H9 (cell line): ENCODE data around the gene PRR5L. TPM values are rescaled to one million over a fixed set of nuclear protein-coding genes. Genes with fewer than 3 reads are reported as not detected.

Experiments used
- DNase-seq: peaks from one replicate; pipeline ENCODE4 v3.0.0-alpha.2; 2017
- H2AFZ ChIP-seq: one replicate; pipeline ENCODE4 v1.6.1; 2013; ENCODE audit warnings: mild to moderate bottlenecking, low read length, control low read depth, moderate library complexity
- H2AK5ac ChIP-seq: 2 replicates; pipeline ENCODE4 v1.6.1; 2013; ENCODE audit warnings: low read length, control low read depth, mixed read lengths; ENCODE audit not compliant: insufficient read length
- H2BK120ac ChIP-seq: one replicate; pipeline ENCODE4 v1.6.1; 2013; ENCODE audit warnings: low read depth, mild to moderate bottlenecking, low read length, control low read depth, inconsistent platforms; ENCODE audit not compliant: poor library complexity, severe bottlenecking
- H2BK12ac ChIP-seq: 2 replicates; pipeline ENCODE4 v1.6.1; 2013; ENCODE audit warnings: low read length, control low read depth, mixed read lengths, low read depth; ENCODE audit not compliant: insufficient read length
- H2BK15ac ChIP-seq: 2 replicates; pipeline ENCODE4 v1.6.1; 2013; ENCODE audit warnings: low read depth, low read length, control low read depth
- H2BK20ac ChIP-seq: one replicate; pipeline ENCODE4 v1.6.1; 2013; ENCODE audit warnings: low read depth, mild to moderate bottlenecking, low read length, control low read depth, inconsistent platforms; ENCODE audit not compliant: poor library complexity, severe bottlenecking
- H2BK5ac ChIP-seq: 2 replicates; pipeline ENCODE4 v1.6.1; 2013; ENCODE audit warnings: low read length, control low read depth, mixed read lengths; ENCODE audit not compliant: insufficient read length
- H3K14ac ChIP-seq: 2 replicates; pipeline ENCODE4 v1.6.1; 2013; ENCODE audit warnings: low read length, control low read depth; ENCODE audit not compliant: insufficient read depth
- H3K18ac ChIP-seq: 2 replicates; pipeline ENCODE4 v1.6.1; 2013; ENCODE audit warnings: low read depth, mild to moderate bottlenecking, mixed read lengths, low read length, control low read depth; ENCODE audit not compliant: insufficient read length
- H3K23ac ChIP-seq: 2 replicates; pipeline ENCODE4 v1.6.1; 2013; ENCODE audit warnings: low read length, control low read depth, mixed read lengths, low read depth; ENCODE audit not compliant: insufficient read length
- H3K23me2 ChIP-seq: 2 replicates; pipeline ENCODE4 v1.6.1; 2013; ENCODE audit warnings: low read depth, mild to moderate bottlenecking, mixed read lengths, low read length, control low read depth; ENCODE audit not compliant: insufficient read length, poor library complexity, severe bottlenecking
- H3K27ac ChIP-seq: 2 replicates; pipeline ENCODE4 v1.5.1; 2013; ENCODE audit warnings: low read length, control low read depth, mixed read lengths, low read depth; ENCODE audit not compliant: insufficient read length
- H3K27me3 ChIP-seq: 2 replicates; pipeline ENCODE4 v1.6.1; 2013; ENCODE audit warnings: low read length, control low read depth, inconsistent platforms; ENCODE audit not compliant: insufficient read depth
- H3K4ac ChIP-seq: 2 replicates; pipeline ENCODE4 v1.6.1; 2013; ENCODE audit warnings: low read depth, mild to moderate bottlenecking, control low read depth, inconsistent platforms, low read length, moderate library complexity
- H3K4me1 ChIP-seq: 2 replicates; pipeline ENCODE4 v1.6.1; 2013; ENCODE audit warnings: low read length, control low read depth, inconsistent platforms; ENCODE audit not compliant: insufficient read depth
- H3K4me2 ChIP-seq: 2 replicates; pipeline ENCODE4 v1.6.1; 2013; ENCODE audit warnings: low read length, control low read depth, mixed read lengths; ENCODE audit not compliant: insufficient read length, insufficient read depth
- H3K56ac ChIP-seq: 2 replicates; pipeline ENCODE4 v1.6.1; 2013; ENCODE audit warnings: low read depth, mild to moderate bottlenecking, mixed read lengths, low read length, control low read depth; ENCODE audit not compliant: insufficient read length
- H3K79me1 ChIP-seq: 2 replicates; pipeline ENCODE4 v1.6.1; 2013; ENCODE audit warnings: low read depth, mild to moderate bottlenecking, moderate library complexity, low read length, control low read depth, inconsistent platforms; ENCODE audit not compliant: insufficient read depth, poor library complexity, severe bottlenecking
- H3K79me2 ChIP-seq: 2 replicates; pipeline ENCODE4 v1.6.1; 2013; ENCODE audit warnings: low read length, control low read depth, inconsistent platforms; ENCODE audit not compliant: insufficient read depth
- H3K9ac ChIP-seq: 2 replicates; pipeline ENCODE4 v1.6.1; 2013; ENCODE audit warnings: low read length, control low read depth, mixed read lengths; ENCODE audit not compliant: insufficient read length; ENCODE audit errors: extremely low read depth
- H3K9me3 ChIP-seq: one replicate; pipeline ENCODE4 v1.6.1; 2013; ENCODE audit warnings: low read depth, low read length, inconsistent platforms; ENCODE audit not compliant: control insufficient read depth
- H3T11ph ChIP-seq: one replicate; pipeline ENCODE4 v1.6.1; 2013; ENCODE audit warnings: mild to moderate bottlenecking, low read length, control low read depth, inconsistent platforms
- H4K20me1 ChIP-seq: one replicate; pipeline ENCODE4 v1.6.1; 2013; ENCODE audit not compliant: control insufficient read depth, insufficient read length, insufficient read depth
- H4K5ac ChIP-seq: 2 replicates; pipeline ENCODE4 v1.6.1; 2013; ENCODE audit warnings: low read depth, mild to moderate bottlenecking, mixed read lengths, low read length, control low read depth; ENCODE audit not compliant: insufficient read length
- H4K8ac ChIP-seq: replicated peaks from 2 replicates; pipeline ENCODE4 v1.6.1; 2013; ENCODE audit warnings: low read length, control low read depth, mixed read lengths, low read depth; ENCODE audit not compliant: insufficient read length
- H4K91ac ChIP-seq: 2 replicates; pipeline ENCODE4 v1.6.1; 2013; ENCODE audit warnings: low read depth, mild to moderate bottlenecking, moderate library complexity, mixed read lengths, low read length, control low read depth; ENCODE audit not compliant: insufficient read length
- H3K27ac Mint-ChIP-seq, 3 experiments: 2 replicates in 2 of 3; 3 replicates in 1 of 3; pipeline ENCODE4 v1.8.0; 2020 to 2021; ENCODE audit warnings: mixed read lengths in 3 of 3, mild to moderate bottlenecking in 1 of 3, moderate library complexity in 1 of 3
- H3K27me3 Mint-ChIP-seq: 2 replicates; pipeline ENCODE4 v1.8.0; 2021; ENCODE audit warnings: low read depth, mild to moderate bottlenecking, moderate library complexity, mixed read lengths
- H3K36me3 Mint-ChIP-seq, 3 experiments: 2 replicates in 2 of 3; 3 replicates in 1 of 3; pipeline ENCODE4 v1.8.0; 2020 to 2021; ENCODE audit warnings: low read depth in 3 of 3, mixed read lengths in 3 of 3; ENCODE audit not compliant: insufficient read depth in 1 of 3
- H3K4me1 Mint-ChIP-seq, 2 experiments: 2 replicates each; pipeline ENCODE4 v1.8.0; 2020; ENCODE audit warnings: mixed read lengths in 2 of 2
- H3K4me3 Mint-ChIP-seq, 2 experiments: 2 replicates in 1 of 2; 3 replicates in 1 of 2; pipeline ENCODE4 v1.8.0; 2020 to 2021; ENCODE audit warnings: mild to moderate bottlenecking in 2 of 2, mixed read lengths in 2 of 2, moderate library complexity in 1 of 2
- H3K9me3 Mint-ChIP-seq, 2 experiments: 2 replicates in 1 of 2; 3 replicates in 1 of 2; pipeline ENCODE4 v1.8.0; 2020; ENCODE audit warnings: mild to moderate bottlenecking in 2 of 2, mixed read lengths in 2 of 2, moderate library complexity in 1 of 2
- WGBS: extraction: QIAGEN DNeasy Blood & Tissue Kit; methylation state at CpG from one replicate; pipeline ENCODE4 v1.1.7; 2013; ENCODE audit warnings: missing lambda C conversion rate, low lambda C conversion rate, mixed read lengths; ENCODE audit not compliant: insufficient read length; ENCODE audit errors: extremely low coverage; 5-methylcytosine and 5-hydroxymethylcytosine counted together
- total RNA-seq: library from RNA; stranded (reverse); gene quantifications from 2 replicates; pipeline ENCODE4 v1.2.1, GENCODE V29; 2021
- TF ChIP-seq, protein P1 (sequence below): fragments of 200-600 bp; sonication (generic); conservative IDR thresholded peaks from 3 replicates; pipeline ENCODE4 v1.8.0; 2021; ENCODE audit warnings: antibody characterized with exemption, mild to moderate bottlenecking

The PRR5L gene
- total RNA-seq, 1 experiment from 2014 or later = 5.6 TPM

DNA sequence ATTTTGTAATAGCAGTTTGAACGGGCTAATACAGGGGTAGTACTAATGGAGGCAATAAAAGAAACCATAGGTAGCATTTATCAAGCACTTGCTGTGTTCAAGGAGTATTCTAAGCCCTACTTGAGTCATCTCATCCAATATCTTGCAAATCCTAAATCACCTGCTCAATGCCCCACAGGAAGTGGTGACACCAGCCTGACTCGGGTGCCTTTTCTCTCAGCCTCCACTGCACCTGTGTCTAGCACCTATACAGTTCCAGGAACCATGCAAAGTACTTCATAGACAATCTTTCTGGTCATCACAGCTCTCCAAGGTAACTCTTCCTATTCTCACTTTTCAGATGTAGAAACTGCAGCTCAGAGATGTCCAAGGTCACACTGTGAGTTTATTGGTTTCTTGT lies 98.0 kb downstream of the PRR5L start:
- Histone ChIP-seq H2BK120ac (no peak overlapping the region), H2AK5ac (no peak overlapping the region)
- no peaks in the 10 kb centered on the region; a peak in 1 of 4 replicates for H3K4me1 Mint-ChIP-seq

More for the DNA sequence above, 98.0 kb downstream of the PRR5L start:
- Histone ChIP-seq H3K4me2 (no peak overlapping the region), H3K27me3 (no peaks in the 10 kb centered on the region), H3K18ac (no peak overlapping the region), H3K4ac (no peak overlapping the region), H4K5ac (no peak overlapping the region), H4K91ac (no peak overlapping the region), H3K4me1 (no peaks in the 10 kb centered on the region), H3K14ac (no peak overlapping the region), H3K9ac (no peak overlapping the region), H3K79me1 (no peaks in the 10 kb centered on the region), H2AFZ (no peak overlapping the region), H2BK5ac (no peak overlapping the region), H4K8ac (no peak overlapping the region), H3K79me2 (no peaks in the 10 kb centered on the region), H2BK12ac (no peak overlapping the region), H3K27ac (no peak overlapping the region), H2BK20ac (no peak overlapping the region), H3K23ac (no peak overlapping the region), H3T11ph (no peak overlapping the region), H3K23me2 (no peaks in the 10 kb centered on the region), H2BK15ac (no peak overlapping the region), H4K20me1 (no peaks in the 10 kb centered on the region), H3K9me3 (no peaks in the 10 kb centered on the region), H3K56ac (no peak overlapping the region)
- no peak for DNase-seq
- WGBS = no CpG with 5 or more reads among the region's 2 CpGs
- TF ChIP-seq, protein P1, sequence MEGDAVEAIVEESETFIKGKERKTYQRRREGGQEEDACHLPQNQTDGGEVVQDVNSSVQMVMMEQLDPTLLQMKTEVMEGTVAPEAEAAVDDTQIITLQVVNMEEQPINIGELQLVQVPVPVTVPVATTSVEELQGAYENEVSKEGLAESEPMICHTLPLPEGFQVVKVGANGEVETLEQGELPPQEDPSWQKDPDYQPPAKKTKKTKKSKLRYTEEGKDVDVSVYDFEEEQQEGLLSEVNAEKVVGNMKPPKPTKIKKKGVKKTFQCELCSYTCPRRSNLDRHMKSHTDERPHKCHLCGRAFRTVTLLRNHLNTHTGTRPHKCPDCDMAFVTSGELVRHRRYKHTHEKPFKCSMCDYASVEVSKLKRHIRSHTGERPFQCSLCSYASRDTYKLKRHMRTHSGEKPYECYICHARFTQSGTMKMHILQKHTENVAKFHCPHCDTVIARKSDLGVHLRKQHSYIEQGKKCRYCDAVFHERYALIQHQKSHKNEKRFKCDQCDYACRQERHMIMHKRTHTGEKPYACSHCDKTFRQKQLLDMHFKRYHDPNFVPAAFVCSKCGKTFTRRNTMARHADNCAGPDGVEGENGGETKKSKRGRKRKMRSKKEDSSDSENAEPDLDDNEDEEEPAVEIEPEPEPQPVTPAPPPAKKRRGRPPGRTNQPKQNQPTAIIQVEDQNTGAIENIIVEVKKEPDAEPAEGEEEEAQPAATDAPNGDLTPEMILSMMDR = no peak
- Mint-ChIP-seq H3K27ac (no peak overlapping the region), H3K36me3 (no peaks in the 10 kb centered on the region), H3K4me3 (no peak overlapping the region), H3K9me3 (no peaks in the 10 kb centered on the region), H3K27me3 (no peaks in the 10 kb centered on the region; the same call in 1 of the 2 replicates)
